Activated CD4-positive, alpha-beta T cell treated with anti-CD3 and anti-CD28 coated beads, Interleukin-2, Interleukin-4, amounts not matched to agents 100 ng/mL and 50 ng/mL, durations not matched to agents 16 hours and 8 hours (primary cell): Measurements from ENCODE around the gene ZBTB16.
A peak's percentile ranks its signal among the peaks of the same experiment; 100 is the strongest.

Experiments
- DNase-seq: peaks from one replicate; pipeline ENCODE4 v3.0.0-alpha.2; 2020; ENCODE audit warnings: low spot score

The ZBTB16 gene

DNA sequence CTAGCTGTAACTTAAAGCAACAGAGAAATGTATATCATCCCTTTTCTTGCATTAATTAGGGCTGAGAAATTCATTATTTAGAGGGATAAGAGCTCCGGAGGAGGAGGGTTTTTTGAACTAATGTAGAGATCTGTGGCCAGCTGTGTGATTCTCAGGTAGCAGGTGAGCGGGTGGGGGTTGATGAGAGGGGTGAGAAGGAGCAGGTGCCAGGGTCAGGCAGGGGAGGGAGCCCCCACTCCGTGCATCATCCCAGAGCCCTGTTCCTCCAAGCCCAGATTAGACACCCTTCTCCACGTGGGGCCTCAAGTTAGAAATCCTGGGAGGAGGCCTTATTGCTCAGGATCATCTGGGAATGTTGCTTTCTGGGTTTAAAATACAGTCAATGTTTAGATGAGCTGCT, 24.9 kb downstream of the ZBTB16 start:
- DNase-seq = no peak

DNA sequence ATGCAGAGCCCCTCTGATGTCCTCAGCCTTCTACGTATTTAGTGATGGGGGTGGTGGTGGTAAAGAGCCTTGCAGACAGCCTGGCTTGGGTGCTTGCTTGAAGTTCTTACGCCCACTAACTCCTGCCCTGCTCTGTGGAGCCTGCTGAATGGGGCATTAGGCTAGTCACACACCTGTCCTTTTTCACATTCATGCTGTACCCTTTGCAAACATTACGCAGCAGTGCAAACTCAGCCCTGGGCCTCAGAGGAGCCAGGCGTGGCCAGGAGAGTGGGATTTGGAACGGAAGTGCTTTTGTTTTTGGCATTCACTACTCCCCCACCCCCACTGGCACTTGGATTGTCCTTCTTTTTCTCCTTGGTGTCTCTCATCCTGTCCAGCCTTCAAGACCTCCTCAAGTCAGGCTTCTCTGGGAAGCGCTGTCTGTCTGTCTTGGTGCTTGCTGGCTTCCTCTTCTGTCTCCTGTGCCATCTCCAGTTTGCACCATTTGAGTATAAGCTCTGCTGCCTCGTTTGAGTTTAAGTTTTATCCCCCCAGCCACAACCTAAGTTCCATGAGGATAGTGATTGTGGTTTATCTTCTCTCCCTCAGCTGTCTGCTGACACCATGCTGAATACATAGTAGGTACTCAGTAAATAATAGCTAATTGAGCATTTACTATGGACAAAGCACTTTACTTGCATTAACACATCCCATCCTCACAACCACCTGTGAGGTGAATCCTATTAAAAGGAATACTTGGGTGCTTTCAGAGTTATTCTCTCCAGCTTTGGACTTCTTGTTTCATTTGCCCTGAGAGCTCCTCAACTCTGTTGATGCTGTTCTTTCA, 26.7 kb downstream of the ZBTB16 start:
- no peak for DNase-seq

DNA sequence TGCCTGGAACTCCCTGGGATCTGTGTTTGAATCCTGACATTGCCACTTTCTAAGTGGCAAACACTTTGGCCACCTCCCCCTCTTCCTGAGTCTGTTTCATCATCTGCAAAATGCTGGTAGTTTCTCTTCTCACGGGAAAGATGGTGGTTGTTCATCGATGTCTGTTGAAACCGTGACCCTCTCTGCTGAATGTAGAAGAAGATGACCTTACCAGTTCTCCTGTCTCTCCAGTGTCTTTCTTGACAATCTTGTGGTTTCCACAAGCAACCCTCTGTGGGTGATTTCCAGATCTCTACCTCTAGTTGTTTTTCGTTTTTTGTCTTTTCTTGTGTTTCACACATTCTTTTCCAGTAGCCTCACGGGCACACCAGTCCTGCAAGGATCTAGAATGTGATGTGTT, 27.5 kb downstream of the ZBTB16 start:
- no peak for DNase-seq

DNA sequence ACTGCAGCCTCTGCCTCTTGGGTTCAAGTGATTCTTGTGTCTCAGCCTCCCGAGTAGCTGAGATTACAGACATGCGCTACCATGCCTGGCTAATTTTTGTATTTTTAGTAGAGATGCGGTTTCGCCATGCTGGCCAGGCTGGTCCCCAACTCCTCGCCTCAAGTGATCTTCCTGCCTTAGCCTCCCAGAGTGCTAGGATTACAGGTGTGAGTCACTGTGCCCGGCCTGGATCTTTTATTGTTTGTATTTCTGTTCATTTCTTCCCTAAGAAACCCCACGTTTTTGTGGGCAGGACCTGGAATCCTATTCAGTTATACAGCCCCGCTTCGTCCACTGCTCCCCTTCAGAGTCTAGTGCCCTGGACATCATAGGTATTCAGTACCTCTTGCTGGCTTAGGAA, 28.7 kb downstream of the ZBTB16 start:
- DNase-seq = no peak

DNA sequence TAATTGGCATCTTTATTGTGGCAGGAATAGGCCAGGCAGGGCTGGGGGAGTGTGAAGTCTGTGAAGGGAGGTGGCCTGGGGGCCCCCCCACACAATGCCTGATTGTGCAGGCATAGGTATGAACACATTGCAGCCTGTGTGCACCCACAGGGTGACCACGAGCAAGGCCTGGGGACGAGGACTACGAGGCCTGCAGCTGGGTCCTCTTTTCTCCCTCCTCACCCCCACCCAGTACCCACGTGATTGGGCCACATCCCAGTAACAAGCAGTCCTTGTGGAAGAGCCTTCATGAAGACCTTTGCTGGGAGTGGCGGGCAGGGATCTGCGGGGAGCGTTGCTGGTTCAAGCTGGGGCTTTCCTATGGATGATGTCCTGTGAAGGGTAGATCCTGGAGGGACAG, 29.3 kb downstream of the ZBTB16 start:
- no peak for DNase-seq

DNA sequence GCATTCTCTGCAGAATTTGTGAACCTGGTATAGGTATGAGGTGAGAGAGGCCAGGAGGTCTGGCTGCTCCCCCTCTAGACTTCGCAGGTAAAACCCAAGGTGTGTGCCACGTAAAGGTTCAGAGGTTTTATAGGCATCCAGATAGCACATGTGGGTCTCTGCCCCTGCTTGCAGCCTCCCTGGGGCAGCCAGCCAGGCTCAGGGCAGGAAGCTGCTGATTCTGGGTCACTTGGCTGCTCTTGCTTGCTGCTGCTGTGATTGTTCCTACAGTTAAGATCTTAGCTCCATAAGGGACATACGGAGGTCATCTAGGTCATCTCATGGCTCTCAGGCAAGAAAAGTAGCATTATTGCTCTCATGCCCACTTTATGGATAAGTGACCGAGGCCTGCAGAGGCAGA, 30.2 kb downstream of the ZBTB16 start:
- no peak for DNase-seq

DNA sequence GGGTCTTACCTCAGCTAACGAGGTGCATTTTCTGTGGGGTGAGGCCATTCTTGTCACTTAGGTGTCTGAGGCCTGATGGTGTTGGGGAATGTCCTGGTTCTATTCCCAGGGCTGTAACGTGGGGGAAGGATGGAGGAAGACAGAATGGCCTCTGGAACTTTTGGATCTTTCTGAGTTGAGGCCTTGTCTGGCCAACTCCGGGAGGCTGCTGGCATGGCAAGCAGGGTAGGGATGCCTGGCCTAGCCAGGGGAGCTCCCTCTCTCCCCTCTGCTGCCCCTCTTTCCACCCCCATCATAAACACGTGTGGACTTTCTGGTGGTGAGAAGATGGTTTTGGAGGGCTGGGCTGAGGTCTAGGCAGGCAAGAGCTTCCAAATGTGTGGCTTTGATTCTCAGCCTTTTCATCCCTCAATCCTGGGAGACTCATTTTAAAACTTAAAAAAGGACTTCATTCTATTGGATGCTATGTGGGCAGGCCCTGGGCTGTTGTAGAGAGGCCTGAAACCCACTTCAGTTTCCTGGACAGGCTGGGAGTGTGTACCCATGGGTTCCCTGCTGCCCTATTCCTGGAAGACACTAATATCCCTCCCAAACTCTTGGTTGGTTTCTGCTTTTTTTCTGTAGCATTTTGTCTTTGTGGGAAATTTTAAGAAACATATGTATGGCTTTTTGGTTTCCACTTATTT, 30.9 kb downstream of the ZBTB16 start:
- DNase-seq = no peak

DNA sequence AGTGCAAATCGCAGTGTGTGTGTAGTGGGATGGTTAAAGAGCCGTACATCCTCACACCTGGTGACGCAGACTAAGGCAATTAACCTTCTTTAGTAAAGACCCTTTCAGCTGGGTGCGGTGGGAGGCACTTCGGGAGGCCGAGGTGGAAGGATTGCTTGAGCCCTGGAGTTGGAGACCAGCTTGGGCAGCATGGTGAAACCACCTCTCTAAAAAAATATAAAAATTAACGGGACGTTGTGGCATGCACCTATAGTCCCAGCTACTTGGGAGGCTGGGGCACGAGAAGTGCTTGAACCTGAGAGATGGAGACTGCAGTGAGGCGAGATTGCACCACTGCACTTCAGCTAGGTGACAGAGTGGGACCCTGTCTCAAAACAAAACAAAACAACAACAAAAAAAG, 31.5 kb downstream of the ZBTB16 start:
- DNase-seq = no peak

DNA sequence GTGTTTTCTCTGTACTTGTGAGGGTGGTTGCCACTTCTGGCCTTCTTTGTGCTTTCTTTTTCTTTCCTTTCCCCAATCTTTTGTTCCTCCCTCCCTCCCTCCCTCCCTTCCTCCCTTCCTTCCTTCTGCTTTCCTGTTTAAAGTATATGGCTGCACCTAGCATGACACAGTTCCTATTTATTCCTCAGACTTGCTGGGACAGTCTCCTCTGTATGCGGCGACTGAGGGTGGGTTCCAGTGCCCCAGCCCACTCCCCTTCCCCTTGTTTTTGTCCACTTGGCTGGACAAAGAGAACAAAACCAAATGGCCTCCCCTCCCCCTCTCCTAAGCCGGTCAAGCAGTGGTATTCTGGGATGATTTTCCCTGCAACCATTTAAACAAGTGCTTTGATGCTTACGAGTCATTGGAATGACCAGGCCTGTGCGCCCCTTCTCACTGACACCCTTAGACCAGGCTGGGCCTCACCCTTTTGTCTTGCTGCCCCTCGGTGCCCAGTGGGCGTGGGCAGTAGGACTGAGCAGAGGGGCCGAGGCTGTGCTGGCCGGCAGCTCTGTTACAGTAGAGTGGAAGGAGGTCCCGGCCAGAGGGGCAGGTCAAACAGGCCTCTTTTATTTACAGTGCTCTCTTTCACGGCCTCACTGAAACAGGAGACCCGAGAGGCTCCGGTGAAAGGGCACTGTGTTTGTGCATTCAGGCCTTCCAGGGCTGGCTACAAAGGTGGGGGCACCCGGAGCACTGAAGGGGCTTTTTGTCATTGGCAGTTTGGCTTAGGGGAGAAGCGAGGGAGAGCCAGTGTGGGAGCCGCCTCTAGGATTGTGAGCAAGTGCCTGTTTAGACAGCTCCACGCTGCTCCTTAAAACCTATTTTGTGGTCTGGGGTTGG, 32.2 kb downstream of the ZBTB16 start:
- DNase-seq = no peak

DNA sequence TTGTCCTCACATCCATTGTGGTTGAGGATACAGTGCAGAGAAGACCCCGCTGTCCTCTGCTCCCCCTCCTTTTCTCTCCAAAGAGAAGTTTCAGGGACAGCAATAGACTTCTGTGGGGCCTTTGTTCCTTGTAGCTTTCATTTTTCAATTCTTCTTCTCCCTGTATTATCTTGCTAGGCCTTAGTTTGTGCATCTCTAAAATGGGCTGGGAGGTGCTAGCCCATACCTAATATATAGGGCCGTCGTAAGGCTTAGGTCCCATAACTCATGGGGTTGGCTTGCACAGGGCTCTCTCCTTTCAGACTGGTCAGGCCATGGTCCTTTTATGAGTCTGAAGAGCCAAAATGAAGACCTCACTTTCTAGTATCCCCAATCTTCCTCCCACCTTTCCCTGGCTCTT, 33.0 kb downstream of the ZBTB16 start:
- no peak for DNase-seq

DNA sequence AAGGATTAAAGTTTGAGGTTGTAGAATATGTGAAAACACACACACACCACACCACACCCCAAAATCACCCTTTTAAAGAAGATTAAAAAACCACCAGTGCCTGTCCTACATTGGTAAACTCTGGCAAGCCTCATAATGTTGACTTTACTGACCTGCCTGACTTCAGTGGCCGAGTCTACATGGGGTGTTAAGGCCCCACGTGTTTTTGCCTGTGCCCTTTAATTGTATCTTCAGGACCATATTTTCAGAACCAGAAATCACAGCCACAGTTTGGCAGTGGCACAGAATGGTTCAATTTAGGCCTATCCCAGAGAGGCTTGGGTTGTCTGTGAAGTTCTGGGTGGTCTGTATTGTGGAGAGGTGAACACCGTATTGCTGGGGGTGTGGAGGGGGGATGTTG, 33.4 kb downstream of the ZBTB16 start:
- DNase-seq = no peak

DNA sequence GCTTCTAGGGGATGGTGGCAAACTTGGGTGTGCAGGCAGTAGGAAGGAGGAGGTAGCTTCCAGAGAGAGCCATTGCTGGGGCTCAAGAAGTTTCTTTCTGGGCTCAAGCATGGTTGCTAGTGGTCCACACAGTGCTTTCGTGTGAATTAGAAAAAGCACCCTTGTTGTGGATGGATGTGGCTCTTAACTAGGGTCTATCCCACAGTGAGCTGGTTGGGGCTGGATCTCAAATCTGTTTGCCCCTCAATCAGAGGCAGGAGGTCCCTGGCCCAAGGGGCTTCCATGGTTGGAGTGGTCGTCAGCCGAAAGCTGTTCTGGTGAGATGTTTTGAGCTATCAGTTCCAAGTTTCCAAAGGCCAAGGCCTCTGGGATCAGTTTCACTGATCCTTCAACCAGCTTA, 35.0 kb downstream of the ZBTB16 start:
- no peak for DNase-seq

DNA sequence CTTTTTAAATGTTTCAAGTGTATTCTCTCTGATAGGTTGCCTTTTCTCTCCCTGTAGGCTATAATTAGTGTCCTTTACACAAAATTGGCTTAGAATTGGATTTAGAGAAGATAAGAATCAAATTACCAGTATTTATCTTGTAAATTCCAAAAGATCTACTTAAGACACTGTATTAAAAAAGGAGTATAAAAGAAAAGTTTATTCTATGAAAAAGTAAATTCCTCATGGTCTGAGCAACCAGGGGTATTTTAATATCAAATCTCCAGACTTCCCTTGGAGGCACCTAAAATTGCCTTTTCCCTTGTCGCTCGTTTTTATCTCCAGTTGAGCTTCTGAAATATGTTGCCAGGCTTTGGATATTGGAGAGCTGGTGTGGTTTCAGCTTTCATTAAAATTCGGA, 36.4 kb downstream of the ZBTB16 start:
- DNase-seq = no peak

DNA sequence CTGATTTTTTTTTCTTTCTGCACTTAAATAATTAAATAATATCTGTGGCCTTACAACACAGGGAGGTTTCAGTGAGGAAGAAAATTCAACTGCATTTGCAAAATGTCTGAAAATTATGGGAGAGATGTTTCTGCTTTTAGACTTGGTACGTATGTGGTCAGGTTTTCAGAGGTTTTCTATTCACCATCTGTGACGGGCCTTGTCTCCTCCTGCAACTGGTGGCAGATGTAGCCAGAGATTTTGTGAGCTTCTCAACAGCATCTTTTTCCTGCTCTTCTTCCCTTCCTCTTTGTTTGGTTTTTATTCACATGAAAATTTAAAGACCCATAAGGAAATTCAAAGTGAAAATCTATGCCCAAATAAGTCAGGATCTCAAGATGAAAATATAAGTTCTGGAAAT, 38.3 kb downstream of the ZBTB16 start:
- no peak for DNase-seq

DNA sequence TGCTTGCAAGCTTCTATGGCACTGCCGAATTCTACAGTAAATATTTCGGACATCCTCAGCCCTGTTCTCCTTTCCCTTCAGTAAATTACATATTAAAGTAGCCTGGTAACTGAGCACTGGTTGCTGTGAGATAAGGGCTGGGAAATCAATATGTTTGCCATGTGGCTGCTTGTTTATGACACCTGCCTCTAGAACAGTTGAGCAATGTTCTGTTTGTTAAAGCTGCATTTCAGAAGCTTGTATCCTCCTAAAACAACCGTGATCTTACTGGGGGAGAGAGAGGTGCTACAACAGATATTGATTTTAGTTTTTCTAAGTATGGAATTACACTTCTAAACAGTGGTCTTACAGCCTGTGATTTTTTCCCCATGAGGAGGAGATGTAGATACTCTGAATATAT, 39.4 kb downstream of the ZBTB16 start:
- no peak for DNase-seq

DNA sequence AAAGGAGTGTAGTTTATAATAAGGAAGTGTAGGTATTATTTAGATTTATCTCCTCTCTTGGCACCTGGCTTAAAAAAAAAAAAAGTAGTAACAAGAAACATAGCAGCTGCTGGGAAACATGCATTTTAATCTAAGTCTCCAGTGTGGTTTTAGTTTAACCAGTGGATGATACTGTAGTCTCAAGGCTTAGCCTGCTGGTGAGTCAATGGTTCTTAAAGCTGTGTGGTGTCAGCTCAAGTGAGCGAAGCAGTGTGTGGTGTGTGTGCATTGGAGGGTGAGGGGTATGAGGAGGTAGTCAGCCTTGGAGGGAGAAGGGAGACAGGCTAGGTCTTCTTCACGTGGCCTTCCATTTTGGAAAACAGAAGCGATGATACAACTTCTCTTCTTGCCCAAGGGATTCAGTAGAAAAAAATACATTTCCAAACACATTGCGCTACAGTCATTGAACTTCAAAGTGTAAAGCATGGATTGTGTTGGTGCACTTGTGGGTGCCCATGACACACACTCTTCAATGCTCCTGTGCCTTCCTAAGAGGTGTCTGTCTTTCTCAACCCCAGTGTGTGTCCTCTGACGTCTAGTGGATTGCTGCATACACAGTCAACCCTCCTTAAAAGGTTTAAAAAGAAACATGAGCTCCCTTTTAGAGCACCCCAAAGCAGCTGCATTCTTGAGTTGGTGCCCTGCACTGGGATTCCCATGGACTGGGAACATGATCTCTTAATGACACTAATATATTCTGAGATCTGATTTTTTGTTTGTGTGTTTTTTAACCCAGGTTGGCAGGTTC, 40.1 kb downstream of the ZBTB16 start:
- no peak for DNase-seq

DNA sequence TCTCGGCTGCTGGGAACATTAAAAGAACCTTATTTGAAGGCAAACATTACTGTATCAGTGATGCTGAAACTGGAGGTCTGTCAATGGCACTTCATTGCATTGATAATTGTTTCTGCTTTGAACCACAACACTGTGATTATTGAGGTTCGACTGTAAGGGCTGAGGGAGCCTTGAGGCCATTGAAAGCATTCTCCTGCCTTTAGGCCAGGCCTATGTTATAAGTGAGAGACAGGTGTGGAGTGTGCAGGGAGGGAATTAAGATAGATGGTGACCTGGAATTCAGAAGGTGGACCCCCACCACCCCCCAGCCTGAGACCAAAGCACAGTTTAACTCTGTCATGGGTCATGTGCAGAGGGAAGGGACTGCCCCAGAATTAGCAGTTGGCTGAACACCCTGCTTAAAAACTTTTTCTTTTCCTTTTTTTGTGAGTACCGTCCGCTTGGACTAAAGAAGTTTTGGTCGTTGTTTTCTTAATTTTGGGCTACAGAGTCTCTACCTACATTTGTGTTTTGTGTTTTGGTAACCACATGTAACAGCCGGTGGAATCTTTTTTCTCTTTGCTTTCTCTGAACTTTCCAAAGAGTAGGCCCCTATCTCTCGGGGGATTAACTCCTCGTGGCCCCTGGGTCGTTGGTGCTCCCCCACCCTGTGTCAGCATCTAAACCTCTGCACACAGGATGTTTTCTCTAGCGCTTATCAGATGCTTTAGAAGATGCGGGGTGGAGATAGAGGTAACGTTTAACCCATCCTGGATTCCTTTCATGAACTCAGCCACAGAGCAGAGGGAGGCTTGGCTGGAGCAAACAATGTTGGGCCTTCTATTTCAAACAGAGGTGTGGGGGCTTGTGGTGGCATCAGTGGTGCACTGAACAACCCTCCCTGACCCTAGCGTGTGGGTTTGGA, 43.7 kb downstream of the ZBTB16 start:
- peak; percentile 22 for DNase-seq

DNA sequence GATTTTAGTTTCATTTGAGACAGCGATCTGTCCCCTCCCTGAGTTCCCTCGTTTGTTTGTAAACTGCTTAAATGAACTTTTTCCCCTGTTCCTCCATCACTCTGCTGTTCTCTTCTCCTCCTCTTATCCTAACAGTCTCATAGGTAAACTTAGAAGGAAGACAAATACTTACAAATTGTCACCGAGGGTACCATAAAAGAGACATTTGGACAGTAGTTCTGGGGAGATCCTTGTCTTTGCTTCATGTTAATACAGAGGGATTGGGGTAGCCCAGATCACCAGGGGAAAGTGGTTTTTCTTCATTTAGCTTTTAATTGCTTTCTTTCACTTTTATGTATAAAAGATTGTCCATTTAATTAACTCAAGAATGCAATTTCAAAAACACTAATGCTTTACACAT, 46.1 kb downstream of the ZBTB16 start:
- DNase-seq = no peak

DNA sequence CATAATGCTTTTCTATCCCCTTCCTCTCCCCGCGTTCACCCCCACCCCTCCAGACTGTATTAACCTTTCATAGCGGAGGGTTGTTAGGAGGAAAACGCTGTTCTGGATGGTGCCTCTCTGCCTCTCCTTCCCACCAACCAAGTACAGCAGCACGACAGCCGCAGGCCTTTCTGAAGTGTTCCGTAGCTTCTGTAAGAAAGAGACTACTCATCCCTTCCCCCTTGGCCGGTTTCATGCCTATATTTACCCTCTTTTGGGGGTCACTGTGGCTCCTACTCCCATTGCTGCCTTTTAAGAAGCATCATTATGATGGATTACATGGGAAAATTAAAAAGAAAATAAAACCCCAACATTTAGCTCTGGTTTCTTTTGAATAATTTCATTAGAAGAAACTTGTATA, 46.5 kb downstream of the ZBTB16 start:
- no peak for DNase-seq

DNA sequence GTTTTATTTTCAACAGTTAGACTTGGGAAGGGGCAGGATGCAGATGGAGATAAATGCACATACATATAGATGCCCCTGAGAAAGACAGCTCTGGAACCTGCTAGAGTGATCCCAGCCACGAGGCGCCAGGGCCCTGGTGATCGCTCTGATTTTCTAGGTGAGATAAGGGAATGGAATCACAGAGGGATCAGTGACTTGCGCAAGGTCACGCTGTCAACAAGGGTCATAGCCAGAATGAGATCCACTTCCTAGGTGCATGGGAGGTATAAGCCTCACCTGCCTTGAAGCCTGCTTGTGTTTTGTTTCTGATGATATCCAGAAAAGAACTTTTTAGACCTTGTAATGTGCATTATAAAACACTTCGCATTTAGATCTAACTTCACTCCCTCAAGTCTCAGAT, 47.5 kb downstream of the ZBTB16 start:
- no peak for DNase-seq
